A673 (cell line): ENCODE results near the gene NHEJ1. TPM values are rescaled to one million over a fixed set of nuclear protein-coding genes. Genes with fewer than 3 reads are reported as not detected.

Experiments used
- BruUV-seq: library from RNA; stranded (reverse); fragments of 400-500 nt; replicated peaks from 2 replicates; lab custom pipeline; 2021; lab: Mats Ljungman, UMichigan
- CTCF ChIA-PET: fragments of 300-600 bp; sonication (Branson Sonifier 250); formaldehyde crosslinking; loops from one replicate; lab custom pipeline; 2022; ENCODE audit warnings: antibody characterized with exemption; lab: Charles Lee
- POLR2A ChIA-PET: fragments of 300-600 bp; sonication (Branson Sonifier 250); formaldehyde crosslinking; loops from one replicate; lab custom pipeline; 2022; ENCODE audit warnings: antibody characterized with exemption; ENCODE audit not compliant: low non-redundant PET; lab: Charles Lee
- DNase-seq: peaks from one replicate; pipeline ENCODE4 v3.0.0-alpha.2; 2015; ENCODE audit warnings: low spot score
- H3K27ac ChIP-seq: fragments of 200-600 bp; sonication (generic); 2 replicates; pipeline ENCODE4 v1.5.1; 2016; ENCODE audit warnings: mixed run types, low read depth, mild to moderate bottlenecking, mixed read lengths, antibody characterized with exemption, low read length; ENCODE audit not compliant: poor library complexity, severe bottlenecking
- H3K27me3 ChIP-seq: fragments of 200-600 bp; sonication (generic); replicated peaks from 2 replicates; pipeline ENCODE4 v1.6.1; 2017; ENCODE audit warnings: mixed run types, low read depth, mild to moderate bottlenecking, mixed read lengths, antibody characterized with exemption, low read length; ENCODE audit not compliant: insufficient read depth, poor library complexity
- H3K36me3 ChIP-seq: fragments of 200-600 bp; sonication (generic); 2 replicates; pipeline ENCODE4 v1.6.1; 2016; ENCODE audit warnings: mixed run types, mild to moderate bottlenecking, mixed read lengths, antibody characterized with exemption, low read length; ENCODE audit not compliant: insufficient read depth, poor library complexity, severe bottlenecking
- H3K4me1 ChIP-seq: fragments of 200-600 bp; sonication (generic); 2 replicates; pipeline ENCODE4 v1.6.1; 2017; ENCODE audit warnings: mixed run types, mild to moderate bottlenecking, mixed read lengths, antibody characterized with exemption, low read length; ENCODE audit not compliant: insufficient read depth, poor library complexity, severe bottlenecking
- H3K4me3 ChIP-seq: fragments of 200-600 bp; sonication (generic); 2 replicates; pipeline ENCODE4 v1.5.1; 2016; ENCODE audit warnings: low read depth, mixed run types, mild to moderate bottlenecking, mixed read lengths, low read length; ENCODE audit not compliant: poor library complexity, severe bottlenecking
- H3K9me3 ChIP-seq: fragments of 200-600 bp; sonication (generic); 2 replicates; pipeline ENCODE4 v1.6.1; 2016; ENCODE audit warnings: mixed run types, low read depth, mild to moderate bottlenecking, mixed read lengths, antibody characterized with exemption, low read length; ENCODE audit not compliant: poor library complexity, severe bottlenecking
- CTCF ChIP-seq: fragments of 300-800, 200-600 bp; sonication (generic); conservative IDR thresholded peaks from 2 replicates; pipeline ENCODE4 v1.5.1; 2017; ENCODE audit warnings: low read depth, mild to moderate bottlenecking, antibody characterized with exemption, low read length, moderate library complexity, mixed read lengths
- EZH2 ChIP-seq: fragments of 200-600 bp; sonication (generic); IDR thresholded peaks from 2 replicates; pipeline ENCODE4 v1.6.1; 2017; ENCODE audit warnings: borderline replicate concordance, low read depth, mild to moderate bottlenecking, mixed read lengths, antibody characterized with exemption, low read length; ENCODE audit not compliant: poor library complexity, severe bottlenecking
- intact Hi-C: fragments of 100-400 bp; cut with micrococcal nuclease; formaldehyde crosslinking; loops from one replicate; pipeline ENCODE4 v1.10.0; 2022; ENCODE audit not compliant: unreplicated experiment
- total RNA-seq: library from RNA; stranded (reverse); gene quantifications from 2 replicates; pipeline ENCODE4 v1.2.3, GENCODE V29; 2021

The NHEJ1 gene
- total RNA-seq, 1 experiment from 2014 or later: 18.0 TPM

GRCh38 chr2:219087361-219087760 is 73.3 kb downstream of the NHEJ1 start:
- no peaks in the 10 kb centered on the region for H3K9me3 ChIP-seq
- ChIA-PET POLR2A (no interaction called here), CTCF (no interaction called here)
- H3K4me3 ChIP-seq: no peak overlapping the region
- DNase-seq: no peak
- intact Hi-C loops: no loop called here
- TF ChIP-seq CTCF (no peak), EZH2 (no peak)
- no peaks in the 10 kb centered on the region for H3K4me1 ChIP-seq
- H3K27me3 ChIP-seq: no peaks in the 10 kb centered on the region
- no peaks in the 10 kb centered on the region for H3K36me3 ChIP-seq
- H3K27ac ChIP-seq: no peak overlapping the region
- no TSS peak for BruUV-seq

DNA sequence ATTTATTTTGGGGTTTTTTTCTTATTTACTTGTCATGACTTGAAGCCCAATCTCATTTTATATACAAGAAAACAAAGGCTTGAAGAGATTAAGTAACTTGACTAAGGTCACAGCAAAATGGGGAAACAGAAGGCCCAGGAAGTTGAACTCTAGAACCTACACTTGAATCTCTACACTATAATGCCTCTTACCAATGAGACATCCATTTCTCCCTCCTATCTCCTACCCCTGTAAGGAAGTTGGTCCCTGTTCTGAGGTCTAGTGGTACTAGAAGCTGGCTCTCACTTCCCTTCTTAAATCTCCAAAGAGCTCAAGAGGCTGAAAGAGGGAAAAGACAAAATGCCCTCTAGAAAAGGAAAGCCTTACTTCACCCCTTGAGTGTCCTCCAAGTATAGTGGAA is 74.4 kb downstream of the NHEJ1 start:
- DNase-seq: no peak
- TF ChIP-seq CTCF: no peak
- no peak for TF ChIP-seq EZH2
- Histone ChIP-seq H3K27me3 (no peaks in the 10 kb centered on the region), H3K4me1 (no peaks in the 10 kb centered on the region), H3K4me3 (no peak overlapping the region), H3K36me3 (no peaks in the 10 kb centered on the region), H3K27ac (no peak overlapping the region), H3K9me3 (no peaks in the 10 kb centered on the region)
- CTCF ChIA-PET: no interaction called here
- POLR2A ChIA-PET: no interaction called here
- BruUV-seq: no TSS peak
- intact Hi-C loops: no loop called here

- Histone ChIP-seq H3K4me1 (no peaks in the 10 kb centered on the region), H3K27ac (no peak overlapping the region), H3K27me3 (no peaks in the 10 kb centered on the region), H3K36me3 (no peaks in the 10 kb centered on the region), H3K9me3 (no peaks in the 10 kb centered on the region), H3K4me3 (no peak overlapping the region)
- BruUV-seq: no TSS peak
- DNase-seq: no peak
- POLR2A ChIA-PET: no interaction called here
- intact Hi-C loops: no loop called here
- CTCF ChIA-PET: interaction anchor here (0.6 kb wide), 1 partner anchor 9 kb away, joined by 6 read pairs; no protein-coding TSS in a partner anchor
- TF ChIP-seq CTCF (no peak), EZH2 (no peak)
These were observed 75.8 kb downstream of the NHEJ1 start for GRCh38 chr2:219084791-219085190.
